Astrocyte (in vitro differentiated cells and primary cell): ENCODE results near the gene GOLGA7B.

ENCODE experiments used
- CTCF ChIP-seq: IDR thresholded peaks from 2 replicates; pipeline ENCODE4 v1.5.1; 2011; ENCODE audit warnings: low read depth, mild to moderate bottlenecking, inconsistent platforms, low read length, moderate library complexity; ENCODE audit not compliant: insufficient read depth
- EZH2 ChIP-seq: IDR thresholded peaks from 2 replicates; pipeline ENCODE4 v1.6.1; 2012; ENCODE audit warnings: mild to moderate bottlenecking, low read length, inconsistent platforms; ENCODE audit not compliant: insufficient read depth

GRCh38 chr10:97816609-97817008, 33.0 kb upstream of the GOLGA7B start:
- TF ChIP-seq EZH2: no peak
- no peak for TF ChIP-seq CTCF
